NAMALWA (cell line): Measurements from ENCODE around the gene ZNF132.
A peak's percentile ranks its signal among the peaks of the same experiment; 100 is the strongest.
"Not testable (repeated sequence)": the region's sequence is repeated elsewhere in the genome, so short reads cannot be mapped to it uniquely, and the experiment has no call there.

Experiments
- DNase-seq: peaks from one replicate; pipeline ENCODE4 v3.0.0-alpha.2; 2015; ENCODE audit warnings: low spot score

ZNF132 gene

DNA sequence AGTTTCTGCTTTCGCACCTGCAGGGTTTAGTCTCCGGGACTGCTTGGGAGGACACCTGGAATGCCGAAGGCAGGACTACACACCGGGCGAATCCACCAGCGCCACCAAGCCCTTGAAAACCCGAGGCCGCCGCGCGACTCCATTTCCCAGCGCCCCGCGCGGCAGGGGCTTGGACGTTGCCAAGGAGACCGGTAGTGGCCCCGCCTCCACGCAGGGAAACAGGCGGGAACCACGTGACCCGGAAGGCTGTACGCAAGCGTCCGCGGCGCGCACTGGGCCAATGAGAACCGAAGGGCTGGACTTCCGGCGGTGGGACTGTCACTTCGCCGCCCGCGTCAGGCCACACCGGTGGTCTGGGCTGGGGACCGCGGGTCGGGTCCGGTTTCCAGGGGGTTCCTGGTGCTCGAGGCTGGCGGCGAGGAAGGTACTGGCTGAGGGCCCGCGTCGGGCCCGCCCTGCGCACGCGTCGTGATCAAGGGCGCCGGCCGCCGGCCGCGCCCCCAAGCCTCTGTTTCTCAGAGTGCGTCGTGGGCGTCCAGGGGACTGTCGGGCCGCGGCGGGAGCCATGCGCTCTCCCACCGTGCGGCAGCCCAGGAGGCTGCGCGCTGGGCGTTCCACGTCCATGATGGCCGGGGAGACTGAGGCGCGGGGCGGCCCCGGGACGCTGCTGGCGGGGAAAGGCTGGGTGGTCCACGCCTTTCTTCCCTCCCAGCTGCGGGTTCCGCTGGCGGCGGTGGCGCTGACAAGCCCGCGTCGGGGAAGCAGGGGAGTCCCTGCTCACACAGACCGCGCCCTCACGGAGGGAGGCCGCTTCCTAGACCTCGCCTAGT, 27.0 kb upstream of the ZNF132 start, which contains the start of gene ZNF324:
TSS of gene ZNF324 (plus strand) at position 321 of the 830 bp plus-strand sequence. CDS start 2,106 bp downstream, outside the sequence.
- peak; percentile 98 for DNase-seq

DNA sequence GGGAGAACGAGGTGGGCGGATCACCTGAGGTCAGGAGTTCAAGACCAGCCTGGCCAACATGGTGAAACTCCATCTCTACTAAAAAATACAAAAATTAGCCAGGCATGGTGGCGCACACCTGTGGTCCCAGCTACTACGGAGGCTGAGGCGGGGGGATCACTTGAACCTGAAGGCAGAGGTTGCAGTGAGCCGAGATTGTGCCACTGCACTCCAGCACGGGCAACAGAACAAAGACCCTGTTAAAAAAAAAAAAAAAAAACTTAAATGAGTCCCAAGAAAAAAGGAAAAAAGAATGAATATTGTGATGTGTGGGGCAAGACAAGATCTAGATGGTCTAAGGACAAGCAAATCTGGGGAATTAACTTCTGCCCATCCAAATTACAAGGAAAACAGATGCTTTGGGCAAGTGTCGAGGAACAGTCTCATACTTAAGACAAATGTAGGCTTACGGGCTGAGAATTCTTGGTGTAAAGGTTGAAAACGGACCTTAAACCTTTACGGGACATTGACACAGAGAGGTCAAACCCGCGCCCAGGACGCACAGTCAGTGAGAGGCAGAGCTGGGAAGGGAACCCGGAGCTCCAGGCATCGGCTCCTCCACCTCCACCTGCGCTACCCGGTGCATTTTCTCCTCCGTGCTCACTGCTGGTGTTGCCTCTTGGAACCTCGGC, 26.3 kb upstream of the ZNF132 start:
- DNase-seq: no peak

DNA sequence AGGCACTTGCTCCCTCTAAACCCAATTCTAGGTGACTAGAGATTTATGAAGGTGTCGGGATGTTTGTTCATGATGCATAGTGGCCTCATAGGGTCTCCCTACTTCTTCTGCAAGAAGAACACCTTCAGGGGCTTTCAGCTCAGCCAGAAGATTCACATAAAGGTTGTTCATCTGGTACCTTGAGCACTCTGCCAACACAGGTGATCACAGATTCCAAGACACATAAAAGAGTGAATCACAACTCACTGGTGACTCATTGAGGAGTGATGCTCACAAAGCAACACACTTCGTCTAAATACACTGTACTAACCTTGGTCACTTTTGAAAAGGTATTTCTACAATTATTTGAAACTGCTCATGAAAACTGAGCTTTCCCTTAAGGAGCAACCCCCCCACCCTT, 20.1 kb upstream of the ZNF132 start:
- no peak for DNase-seq

DNA sequence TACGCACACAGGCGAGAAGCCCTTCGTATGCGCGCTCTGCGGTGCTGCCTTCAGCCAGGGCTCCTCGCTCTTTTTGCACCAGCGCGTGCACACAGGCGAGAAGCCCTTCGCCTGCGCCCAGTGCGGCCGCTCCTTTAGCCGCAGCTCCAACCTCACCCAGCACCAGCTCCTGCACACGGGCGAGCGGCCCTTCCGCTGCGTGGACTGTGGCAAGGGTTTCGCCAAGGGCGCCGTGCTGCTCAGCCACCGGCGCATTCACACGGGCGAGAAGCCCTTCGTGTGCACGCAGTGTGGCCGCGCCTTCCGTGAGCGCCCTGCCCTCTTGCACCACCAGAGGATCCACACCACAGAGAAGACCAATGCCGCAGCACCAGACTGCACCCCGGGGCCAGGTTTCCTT, 16.2 kb upstream of the ZNF132 start:
- no peak for DNase-seq

DNA sequence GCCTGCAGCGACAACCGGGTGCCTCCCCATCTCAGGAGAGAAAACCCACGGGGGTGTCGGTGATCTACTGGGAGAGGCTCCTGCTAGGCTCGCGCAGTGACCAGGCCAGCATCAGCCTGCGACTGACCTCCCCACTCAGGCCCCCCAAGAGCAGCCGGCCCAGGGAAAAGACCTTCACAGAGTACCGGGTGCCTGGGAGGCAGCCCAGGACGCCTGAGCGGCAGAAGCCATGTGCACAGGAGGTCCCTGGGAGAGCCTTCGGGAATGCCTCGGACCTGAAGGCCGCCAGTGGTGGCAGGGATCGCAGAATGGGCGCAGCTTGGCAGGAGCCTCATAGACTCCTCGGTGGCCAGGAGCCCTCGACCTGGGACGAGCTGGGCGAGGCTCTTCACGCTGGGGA, 15.4 kb upstream of the ZNF132 start:
- no peak for DNase-seq

DNA sequence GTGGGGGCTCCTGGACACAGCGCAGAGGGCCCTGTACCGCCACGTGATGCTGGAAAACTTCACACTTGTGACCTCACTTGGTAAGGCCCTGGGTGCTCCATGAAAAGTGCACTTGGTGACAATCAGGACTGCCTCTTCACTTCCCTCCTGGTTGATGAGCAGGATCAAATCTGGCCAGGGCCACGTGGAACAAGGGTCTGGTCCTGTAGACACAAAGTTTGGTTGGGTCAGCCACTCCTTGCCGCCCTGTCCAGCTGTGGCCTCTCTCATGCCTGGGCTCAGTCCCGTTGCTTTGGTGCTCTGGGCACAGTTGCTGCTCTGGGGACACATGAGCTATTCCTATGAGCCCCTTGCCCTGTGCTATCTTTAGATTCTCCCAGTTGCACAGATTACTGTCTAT, 13.8 kb upstream of the ZNF132 start:
- no peak for DNase-seq

DNA sequence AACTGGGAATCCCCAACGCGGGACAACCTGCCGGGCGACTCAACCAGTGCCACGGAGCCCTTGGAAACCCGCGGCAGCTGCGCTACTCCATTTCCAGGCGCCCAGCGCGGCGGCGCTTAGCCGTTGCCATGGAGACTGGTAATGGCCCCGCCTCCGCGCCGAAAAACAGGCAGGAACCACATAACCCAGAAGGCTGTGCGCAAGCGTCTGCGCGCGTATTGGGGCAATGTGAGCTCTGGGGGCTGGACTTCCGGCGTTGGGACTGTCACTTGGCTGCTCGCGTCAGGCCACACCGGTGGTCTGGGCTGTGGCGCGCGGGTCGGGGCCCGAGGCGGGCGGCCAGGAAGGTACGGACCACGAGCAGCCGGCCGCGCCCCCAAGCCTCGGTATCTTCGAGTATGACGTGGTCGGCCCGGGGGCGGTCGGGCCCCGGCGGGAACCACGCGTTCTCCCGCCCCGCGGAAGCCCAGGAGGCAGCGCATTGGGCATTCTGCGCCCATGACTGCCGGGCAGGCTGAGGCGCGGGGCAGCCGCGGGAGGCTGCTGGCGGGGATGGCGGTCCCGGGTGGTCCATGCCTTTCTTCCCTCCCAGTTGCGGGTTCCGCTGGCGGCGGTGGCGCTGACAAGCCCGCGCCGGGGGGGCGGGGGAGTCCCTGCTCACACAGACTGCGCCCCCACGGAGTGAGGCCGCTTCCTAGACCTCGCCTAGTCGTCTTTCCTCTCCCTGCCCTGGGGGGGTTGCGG, 11.6 kb upstream of the ZNF132 start, which contains the start of gene ZNF324B:
TSS of gene ZNF324B (plus strand) at position 265 of the 744 bp plus-strand sequence. CDS start 2,080 bp downstream, outside the sequence.
- peak; percentile 98 for DNase-seq

DNA sequence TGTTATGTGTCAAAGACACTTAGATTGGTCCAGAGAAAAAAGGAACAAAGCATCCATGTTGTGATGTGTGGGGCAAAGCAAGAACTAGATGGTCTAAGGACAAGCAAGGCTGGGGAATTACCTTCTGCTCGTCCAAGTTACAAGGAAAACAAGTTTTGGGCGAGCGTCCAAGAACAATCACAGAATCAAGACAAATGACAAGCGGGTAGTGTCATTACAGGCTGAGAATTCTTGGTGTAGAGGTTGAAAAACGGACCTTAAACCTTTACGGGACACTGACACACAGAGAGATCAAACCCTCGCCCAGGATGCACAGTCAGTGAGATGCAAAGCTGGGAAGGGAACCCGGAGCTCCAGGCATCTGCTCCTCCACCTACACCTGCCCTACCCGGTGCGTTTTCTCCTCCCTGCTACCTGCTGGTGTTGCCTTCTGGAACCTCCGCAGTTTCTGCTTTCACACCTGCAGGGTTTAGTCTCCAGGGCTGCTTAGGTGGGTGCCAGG, 11.0 kb upstream of the ZNF132 start:
- no peak for DNase-seq

DNA sequence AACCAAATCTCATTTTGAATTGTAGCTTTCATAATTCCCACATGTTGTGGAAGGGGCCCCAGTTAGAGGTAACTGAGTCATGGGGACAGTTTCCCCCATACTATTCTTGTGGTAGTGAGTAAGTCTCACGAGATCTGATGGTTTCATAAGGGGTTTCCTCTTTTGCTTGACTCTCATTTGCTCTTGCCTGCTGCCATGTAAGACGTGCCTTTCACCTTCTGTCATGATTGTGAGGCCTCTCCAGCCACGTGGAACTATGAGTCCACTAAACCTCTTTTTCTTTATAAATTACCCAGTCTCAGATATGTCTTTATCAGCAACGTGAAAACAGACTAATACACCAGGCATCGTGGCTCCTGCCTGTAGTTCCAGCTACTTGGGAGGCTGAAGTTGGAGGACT, 10.0 kb upstream of the ZNF132 start:
- not testable (repeated sequence) for DNase-seq

DNA sequence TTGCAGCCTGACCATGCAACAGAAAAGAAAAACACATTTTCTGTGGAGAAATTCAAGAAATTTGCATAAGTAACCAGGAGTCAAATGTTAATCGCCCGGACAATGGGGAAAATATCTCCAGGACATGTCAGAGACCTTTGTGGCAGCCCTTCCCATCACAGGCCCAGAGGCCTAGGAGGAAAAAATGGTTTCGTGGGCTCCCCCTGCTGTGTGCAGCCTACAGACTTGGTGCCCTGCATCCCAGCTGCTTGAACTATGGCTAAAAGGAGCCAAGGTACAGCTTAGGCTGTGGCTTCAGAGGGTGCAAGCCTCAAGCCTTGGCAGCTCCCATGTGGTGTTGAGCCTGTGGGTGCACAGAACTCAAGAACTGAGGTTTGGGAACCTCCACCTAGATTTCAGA, 8.9 kb upstream of the ZNF132 start:
- DNase-seq: not testable (repeated sequence)

DNA sequence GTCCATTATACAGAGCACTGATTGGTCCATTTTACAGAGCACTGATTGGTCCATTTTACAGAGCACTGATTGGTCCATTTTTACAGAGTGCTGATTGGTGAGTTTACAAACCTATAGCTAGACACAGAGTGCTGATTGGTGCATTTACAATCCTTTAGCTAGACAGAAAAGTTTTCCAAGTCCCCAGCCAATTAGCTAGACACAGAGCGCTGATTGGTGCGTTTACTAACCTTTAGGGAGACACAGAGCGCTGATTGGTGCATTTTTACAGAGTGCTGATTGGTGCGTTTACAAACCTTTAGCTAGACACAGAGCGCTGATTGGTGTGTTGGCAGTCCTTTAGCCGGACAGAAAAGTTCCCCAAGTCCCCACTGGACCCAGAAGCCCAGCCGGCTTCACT, 3.0 kb upstream of the ZNF132 start:
- peak; percentile 42 for DNase-seq

DNA sequence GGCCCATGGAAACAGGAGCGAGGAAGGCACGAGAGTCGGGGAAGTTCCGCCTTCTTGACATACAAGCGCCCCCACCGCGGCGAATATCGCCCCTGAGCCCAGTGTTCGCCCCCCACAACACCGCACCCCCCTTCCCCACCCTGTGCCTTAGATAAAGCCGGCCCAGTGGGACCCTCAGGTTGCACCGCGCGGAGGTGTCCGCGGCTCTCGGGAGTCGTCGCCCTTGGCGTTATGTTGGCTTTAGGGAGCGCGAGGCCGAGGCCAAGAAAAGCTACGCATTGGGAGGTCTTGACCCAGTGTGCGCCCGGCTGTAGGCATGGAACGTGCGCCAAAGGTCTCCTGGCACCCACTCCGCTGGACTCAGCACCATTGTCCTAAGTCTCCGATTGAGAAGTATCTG, 603 bp upstream of the ZNF132 start:
- no peak for DNase-seq

DNA sequence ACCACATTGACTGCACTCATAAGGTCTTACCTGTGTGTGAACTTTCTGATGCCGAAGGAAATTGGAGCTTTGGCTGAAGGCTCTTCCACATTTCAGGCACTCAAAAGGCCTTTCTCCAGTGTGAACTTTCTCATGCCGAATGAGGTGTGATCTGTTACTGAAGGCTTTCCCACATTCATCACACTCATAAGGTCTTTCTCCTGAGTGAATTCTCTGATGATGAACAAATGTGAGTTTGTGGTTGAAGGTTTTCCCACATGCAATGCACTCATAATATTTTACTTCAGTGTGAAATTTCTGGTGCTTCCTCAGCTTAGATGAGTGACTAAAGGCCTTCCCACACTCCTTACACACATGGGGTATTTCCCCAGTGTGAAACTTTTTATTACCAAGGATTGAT, 5.7 kb downstream of the ZNF132 start:
- DNase-seq: no peak

DNA sequence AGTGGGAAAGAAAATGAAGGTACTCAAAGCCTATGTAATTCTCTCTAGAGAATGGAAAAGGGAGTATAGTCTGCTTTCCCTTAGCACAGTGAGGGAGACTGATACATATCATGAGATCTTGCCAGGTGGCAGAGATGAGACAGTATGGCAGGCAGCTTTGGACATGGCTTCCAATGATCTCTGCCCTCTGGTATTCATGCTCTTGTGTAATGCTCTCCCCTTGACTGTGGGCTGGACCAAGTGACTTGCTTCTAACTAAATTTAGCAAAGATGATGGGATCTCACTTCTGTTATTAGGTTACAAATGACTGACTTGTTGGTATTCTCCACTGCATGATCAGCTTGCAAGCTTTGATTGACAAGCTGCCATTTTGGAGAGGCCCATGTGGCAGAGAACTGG, 10.2 kb downstream of the ZNF132 start:
- no peak for DNase-seq

DNA sequence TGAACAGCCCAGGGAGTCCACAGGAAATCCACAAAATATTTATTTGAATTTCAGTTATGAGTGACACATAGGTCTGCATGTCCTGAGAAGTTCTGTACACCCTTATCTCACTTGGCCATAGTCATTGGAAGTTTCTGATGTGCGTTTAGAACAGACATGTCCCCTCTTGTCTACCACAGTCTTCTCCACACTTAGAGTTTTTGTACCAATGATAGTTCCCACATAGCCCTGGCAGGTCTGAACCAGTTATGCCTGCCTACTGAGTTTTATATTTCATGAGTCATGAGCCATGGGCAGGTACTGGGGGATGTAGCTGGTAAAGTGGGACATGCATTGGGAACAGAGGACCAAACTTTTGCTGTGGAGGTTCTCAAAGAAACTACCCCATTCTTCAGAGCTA, 11.3 kb downstream of the ZNF132 start:
- DNase-seq: no peak

DNA sequence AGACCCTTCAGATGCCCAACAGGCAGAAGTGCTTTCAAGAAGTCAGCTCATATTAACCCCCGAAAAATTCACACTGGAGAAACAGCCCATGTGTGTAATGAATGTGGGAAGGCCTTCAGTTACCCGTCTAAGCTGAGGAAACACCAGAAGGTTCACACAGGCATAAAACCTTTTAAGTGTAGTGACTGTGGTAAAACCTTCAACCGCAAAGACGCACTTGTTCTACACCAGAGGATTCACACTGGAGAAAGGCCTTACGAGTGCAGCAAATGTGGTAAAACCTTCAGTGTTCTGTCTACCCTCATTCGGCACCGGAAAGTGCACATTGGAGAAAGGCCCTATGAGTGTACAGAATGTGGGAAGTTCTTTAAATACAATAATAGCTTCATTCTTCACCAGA, 22.9 kb downstream of the ZNF132 start:
- no peak for DNase-seq

DNA sequence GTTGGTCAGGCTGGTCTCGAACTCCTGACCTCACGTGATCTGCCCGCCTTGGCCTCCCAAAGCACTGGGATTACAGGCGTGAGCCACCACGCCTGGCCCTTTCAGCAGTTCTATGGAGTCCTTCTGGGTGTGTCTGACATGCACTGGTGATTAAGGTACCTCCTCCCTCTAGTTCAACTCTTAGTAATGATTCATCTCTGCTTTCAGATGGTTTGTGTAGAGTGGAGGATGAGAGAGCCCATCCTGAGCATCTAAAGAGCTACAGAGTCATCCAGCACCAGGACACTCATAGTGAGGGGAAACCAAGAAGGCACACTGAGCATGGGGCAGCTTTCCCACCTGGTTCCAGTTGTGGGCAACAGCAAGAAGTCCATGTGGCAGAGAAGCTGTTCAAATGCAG, 23.3 kb downstream of the ZNF132 start:
- no peak for DNase-seq

DNA sequence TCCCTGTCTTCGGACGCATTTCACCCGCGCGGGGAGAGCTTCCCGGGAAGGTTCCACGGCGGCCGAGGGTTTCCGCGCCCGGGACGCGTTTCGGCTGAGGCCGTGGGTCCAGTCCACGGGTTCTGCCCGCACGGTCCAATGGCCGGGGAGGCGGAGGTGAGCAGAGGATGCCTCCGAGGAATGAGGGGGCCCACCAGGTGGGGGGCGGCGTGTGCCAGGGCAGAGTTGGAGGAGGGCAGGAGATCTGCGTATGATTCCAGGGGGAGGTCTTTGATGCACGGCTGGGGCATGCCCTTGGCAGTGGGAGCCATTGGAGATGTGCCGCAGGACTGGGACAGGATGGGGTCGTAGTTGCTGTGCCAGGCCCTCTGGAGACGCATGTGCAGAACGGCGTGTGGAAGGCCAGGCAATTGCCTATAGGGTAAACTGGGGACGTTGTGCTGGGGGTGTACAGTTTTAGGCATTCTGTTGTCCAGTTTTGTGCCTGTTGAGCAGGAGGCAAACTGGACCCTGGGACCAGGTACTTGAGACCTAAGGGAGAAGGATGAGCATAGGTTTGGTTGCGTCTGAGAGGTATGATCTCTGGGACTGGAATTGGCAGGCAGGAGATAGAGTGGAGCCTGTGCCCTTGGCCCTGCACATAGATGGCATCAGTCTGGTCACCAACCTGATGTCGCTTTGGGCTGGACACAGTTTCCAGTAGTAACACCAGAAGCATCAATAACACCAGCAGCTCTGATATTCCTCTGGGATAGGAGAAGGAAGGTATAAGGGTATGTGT, 30.8 kb downstream of the ZNF132 start:
- peak; percentile 41 for DNase-seq

DNA sequence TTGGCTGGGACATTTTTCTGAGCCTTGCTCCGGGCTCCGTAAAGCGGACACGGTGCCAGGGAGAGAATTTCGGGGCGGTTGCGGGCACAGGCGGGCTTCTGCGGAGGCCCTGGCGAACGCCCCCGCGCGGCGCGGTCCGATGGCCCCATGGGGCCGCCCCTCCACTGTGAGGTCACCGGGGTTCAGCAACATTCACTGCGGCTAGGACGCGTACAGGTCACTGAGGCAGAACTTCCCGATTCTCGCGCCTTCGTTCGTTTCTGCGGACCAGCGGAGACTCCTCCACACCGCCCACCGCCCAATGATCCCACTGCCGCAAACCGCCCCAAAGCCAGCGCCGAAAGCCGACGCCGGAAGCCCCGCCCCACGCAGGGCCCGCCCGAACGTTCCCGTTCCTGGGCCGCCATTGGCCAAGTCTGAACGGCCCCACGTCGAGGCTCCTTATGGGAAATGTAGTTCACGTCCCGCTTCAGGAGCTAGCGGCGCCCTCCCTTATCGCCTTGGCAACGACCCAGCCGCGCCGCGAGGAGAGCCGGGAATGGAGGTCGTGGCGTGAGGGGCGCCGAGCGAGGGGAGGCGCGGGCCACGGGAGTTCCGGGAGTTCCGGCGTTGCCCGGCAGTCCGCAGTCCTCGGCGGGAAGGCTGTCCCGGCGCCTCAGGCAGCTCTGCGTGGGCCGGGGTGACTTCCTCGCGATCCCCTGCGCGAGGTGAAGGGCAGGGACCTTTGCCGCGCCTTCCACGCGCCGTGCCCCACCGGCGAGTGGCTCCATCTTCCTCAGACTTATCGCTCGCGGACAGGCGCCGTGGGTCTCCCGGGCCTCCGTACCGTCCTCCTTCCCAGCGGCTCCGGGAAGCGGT, 31.6 kb downstream of the ZNF132 start, which contains the start of gene ZNF584:
TSS of gene ZNF584 (plus strand) at position 498 of the 858 bp plus-strand sequence. CDS start 499 bp downstream, outside the sequence.
- peak; percentile 96 for DNase-seq

DNA sequence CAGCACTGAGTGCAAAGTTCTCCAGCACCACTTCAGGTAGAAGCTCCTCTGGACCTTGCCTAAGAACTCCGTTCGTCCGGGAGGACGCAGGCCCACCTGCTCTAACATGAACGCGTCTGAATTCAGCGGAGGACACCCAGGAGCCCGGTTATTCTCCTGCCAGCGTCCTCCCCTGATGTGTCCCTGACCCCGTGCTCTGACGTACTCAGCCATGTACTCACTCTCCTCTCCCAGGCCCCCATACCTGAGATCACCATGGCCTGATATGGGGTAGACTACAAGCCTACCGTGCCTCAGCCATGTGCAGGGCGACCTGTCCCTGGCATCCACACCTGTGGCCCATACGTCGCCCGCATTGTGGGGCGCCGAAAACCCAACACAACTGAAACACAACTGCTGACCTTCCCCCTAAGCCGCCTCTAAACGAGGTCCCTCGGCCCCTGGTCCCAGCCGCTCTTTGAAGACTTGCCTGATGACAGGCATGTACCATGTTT, 32.2 kb downstream of the ZNF132 start:
- DNase-seq: no peak
